Loucy (cell line): ENCODE data around the gene LAMB3.

ENCODE experiments used
- H2AFZ ChIP-seq: fragments of 200-600 bp; sonication (generic); 2 replicates; pipeline ENCODE4 v1.6.0; 2016; ENCODE audit warnings: antibody characterized with exemption, mild to moderate bottlenecking, low read length, moderate library complexity
- H3F3A ChIP-seq: fragments of 200-600 bp; 2 replicates; pipeline ENCODE4 v1.6.0; 2016; ENCODE audit warnings: antibody characterized with exemption, low read depth, mild to moderate bottlenecking
- H3K27me3 ChIP-seq: fragments of 200-600 bp; sonication (generic); 2 replicates; pipeline ENCODE4 v1.6.1; 2014; ENCODE audit warnings: low read length, mild to moderate bottlenecking; ENCODE audit not compliant: insufficient read depth, poor library complexity, severe bottlenecking
- H3K36me3 ChIP-seq: fragments of 200-600 bp; sonication (generic); 2 replicates; pipeline ENCODE4 v1.6.1; 2016; ENCODE audit warnings: low read length; ENCODE audit not compliant: insufficient read depth
- H3K4me1 ChIP-seq: fragments of 200-600 bp; sonication (generic); 2 replicates; pipeline ENCODE4 v1.5.1; 2014; ENCODE audit warnings: low read length, mild to moderate bottlenecking; ENCODE audit not compliant: insufficient read depth, poor library complexity, severe bottlenecking
- H3K4me2 ChIP-seq: fragments of 200-600 bp; sonication (generic); 2 replicates; pipeline ENCODE4 v1.6.0; 2014; ENCODE audit warnings: antibody characterized with exemption, low read length, low read depth, mild to moderate bottlenecking; ENCODE audit not compliant: poor library complexity, severe bottlenecking
- H3K4me3 ChIP-seq: fragments of 200-600 bp; sonication (generic); 2 replicates; pipeline ENCODE4 v1.5.1; 2014; ENCODE audit warnings: low read length, mild to moderate bottlenecking, mixed read lengths; ENCODE audit not compliant: poor library complexity, severe bottlenecking
- H3K79me2 ChIP-seq: fragments of 200-600 bp; sonication (generic); 2 replicates; pipeline ENCODE4 v1.6.1; 2014; ENCODE audit warnings: low read length; ENCODE audit not compliant: insufficient read depth
- H3K9ac ChIP-seq: fragments of 200-600 bp; sonication (generic); 2 replicates; pipeline ENCODE4 v1.6.0; 2014; ENCODE audit warnings: mild to moderate bottlenecking, low read depth, low read length, moderate library complexity; ENCODE audit not compliant: poor library complexity, severe bottlenecking
- H3K9me2 ChIP-seq: fragments of 200-600 bp; sonication (generic); replicated peaks from 2 replicates; pipeline ENCODE4 v1.6.1; 2016; ENCODE audit warnings: low read depth, low read length, mixed read lengths
- H3K9me3 ChIP-seq: fragments of 200-600 bp; sonication (generic); 2 replicates; pipeline ENCODE4 v1.6.1; 2014; ENCODE audit warnings: mild to moderate bottlenecking, antibody characterized with exemption, low read length, low read depth; ENCODE audit not compliant: insufficient read depth
- H4K20me1 ChIP-seq: fragments of 200-600 bp; sonication (generic); 2 replicates; pipeline ENCODE4 v1.6.0; 2014; ENCODE audit warnings: antibody characterized with exemption, low read length, mild to moderate bottlenecking; ENCODE audit not compliant: insufficient read depth, poor library complexity, severe bottlenecking
- EZH2phosphoT487 ChIP-seq: fragments of 200-600 bp; IDR thresholded peaks from 2 replicates; pipeline ENCODE4 v1.6.1; 2018; ENCODE audit warnings: antibody characterized with exemption, mild to moderate bottlenecking, moderate library complexity, borderline replicate concordance
- TF ChIP-seq, protein P1 (sequence below): fragments of 200-600 bp; sonication (generic); conservative IDR thresholded peaks from 2 replicates; pipeline ENCODE4 v1.5.1; 2014; ENCODE audit warnings: mild to moderate bottlenecking, antibody characterized with exemption, low read length

The LAMB3 gene

DNA sequence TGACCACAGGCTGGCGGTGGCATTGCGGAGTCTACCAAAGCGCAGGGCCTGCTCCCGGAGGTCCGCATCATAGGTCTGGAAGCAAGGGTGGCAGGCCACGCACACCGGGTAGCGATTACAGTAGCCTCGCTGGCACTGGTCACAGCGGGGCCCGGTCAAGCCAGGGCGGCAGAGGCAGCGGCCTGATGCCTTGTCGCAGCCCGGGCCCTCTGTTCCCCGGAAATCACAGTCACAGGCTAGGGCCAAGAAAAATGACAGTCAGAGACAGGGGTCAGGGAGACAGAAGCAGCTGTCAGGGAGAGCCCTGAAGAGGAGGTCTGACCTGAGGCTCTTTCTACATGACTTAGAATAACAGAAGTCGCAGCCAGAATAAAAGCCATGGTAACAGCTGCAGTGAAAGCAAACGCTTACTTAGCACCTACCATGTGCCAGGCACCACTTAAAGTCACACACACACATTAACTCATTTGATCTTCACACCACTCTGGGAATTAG is 26.4 kb downstream of the LAMB3 start:
- no peak overlapping the region for H3K9ac ChIP-seq
- no peaks in the 10 kb centered on the region for H3K4me1 ChIP-seq
- H3K4me2 ChIP-seq: no peak overlapping the region
- no peaks in the 10 kb centered on the region for H3K9me3 ChIP-seq
- H3F3A ChIP-seq: no peaks in the 10 kb centered on the region
- H3K27me3 ChIP-seq: no peaks in the 10 kb centered on the region
- no peaks in the 10 kb centered on the region for H3K36me3 ChIP-seq
- TF ChIP-seq, protein P1, sequence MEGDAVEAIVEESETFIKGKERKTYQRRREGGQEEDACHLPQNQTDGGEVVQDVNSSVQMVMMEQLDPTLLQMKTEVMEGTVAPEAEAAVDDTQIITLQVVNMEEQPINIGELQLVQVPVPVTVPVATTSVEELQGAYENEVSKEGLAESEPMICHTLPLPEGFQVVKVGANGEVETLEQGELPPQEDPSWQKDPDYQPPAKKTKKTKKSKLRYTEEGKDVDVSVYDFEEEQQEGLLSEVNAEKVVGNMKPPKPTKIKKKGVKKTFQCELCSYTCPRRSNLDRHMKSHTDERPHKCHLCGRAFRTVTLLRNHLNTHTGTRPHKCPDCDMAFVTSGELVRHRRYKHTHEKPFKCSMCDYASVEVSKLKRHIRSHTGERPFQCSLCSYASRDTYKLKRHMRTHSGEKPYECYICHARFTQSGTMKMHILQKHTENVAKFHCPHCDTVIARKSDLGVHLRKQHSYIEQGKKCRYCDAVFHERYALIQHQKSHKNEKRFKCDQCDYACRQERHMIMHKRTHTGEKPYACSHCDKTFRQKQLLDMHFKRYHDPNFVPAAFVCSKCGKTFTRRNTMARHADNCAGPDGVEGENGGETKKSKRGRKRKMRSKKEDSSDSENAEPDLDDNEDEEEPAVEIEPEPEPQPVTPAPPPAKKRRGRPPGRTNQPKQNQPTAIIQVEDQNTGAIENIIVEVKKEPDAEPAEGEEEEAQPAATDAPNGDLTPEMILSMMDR: no peak
- no peaks in the 10 kb centered on the region for H3K79me2 ChIP-seq
- H3K9me2 ChIP-seq: no peaks in the 10 kb centered on the region
- no peak overlapping the region for H3K4me3 ChIP-seq
- H4K20me1 ChIP-seq: no peaks in the 10 kb centered on the region
- no peak overlapping the region for H2AFZ ChIP-seq

DNA sequence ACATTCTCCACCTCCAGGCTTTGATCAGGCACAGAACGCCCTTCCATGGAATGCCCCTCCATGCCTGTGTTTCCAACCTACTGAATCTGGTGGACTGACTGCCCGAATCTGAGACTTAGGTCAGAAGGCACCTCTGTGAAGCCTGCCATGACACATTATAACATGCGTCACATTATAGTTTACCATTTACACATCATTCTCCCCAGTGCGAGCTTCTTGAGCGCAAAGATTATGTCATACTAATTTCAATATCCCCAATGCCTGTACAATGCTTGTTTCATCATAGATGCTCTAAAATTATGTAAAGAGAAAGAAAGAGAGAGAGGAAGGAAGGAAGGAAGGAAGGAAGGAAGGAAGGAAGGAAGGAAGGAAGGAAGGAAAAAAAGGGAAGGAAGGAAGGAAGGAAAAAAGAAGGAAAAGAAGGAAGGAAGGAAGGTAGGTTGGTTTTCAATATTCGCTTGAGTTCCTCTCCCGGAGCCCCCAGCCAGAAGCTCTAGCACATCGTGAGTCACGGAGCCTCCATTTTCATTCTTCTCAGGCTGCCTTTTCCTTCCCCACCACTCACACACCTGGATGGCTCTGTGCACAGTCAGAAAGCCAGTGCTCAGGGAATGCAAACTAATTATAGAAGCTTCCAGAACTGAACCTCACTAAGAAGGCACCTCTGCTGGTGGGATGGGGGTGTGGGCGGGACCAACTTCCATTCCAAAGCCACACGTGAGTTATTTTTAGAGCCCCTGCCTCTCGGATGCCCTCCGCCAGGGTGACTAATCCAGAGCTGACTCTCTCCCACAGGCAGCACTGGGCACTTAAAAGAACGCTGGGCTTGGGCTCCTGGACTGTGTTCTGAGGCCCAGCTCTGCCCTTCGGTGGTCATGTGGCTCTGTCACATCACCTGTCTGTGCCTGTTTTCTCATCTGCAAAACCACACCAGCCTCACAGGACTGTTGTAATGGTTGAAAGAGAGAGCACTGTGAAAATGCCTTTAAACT is 27.4 kb downstream of the LAMB3 start:
- no peaks in the 10 kb centered on the region for H3K79me2 ChIP-seq
- H4K20me1 ChIP-seq: no peaks in the 10 kb centered on the region
- H3K4me1 ChIP-seq: no peaks in the 10 kb centered on the region
- TF ChIP-seq EZH2phosphoT487: no peak
- TF ChIP-seq, protein P1: no peak
- no peaks in the 10 kb centered on the region for H3K9me3 ChIP-seq
- no peak overlapping the region for H3K4me2 ChIP-seq
- H3K4me3 ChIP-seq: no peak overlapping the region
- no peaks in the 10 kb centered on the region for H3F3A ChIP-seq
- no peaks in the 10 kb centered on the region for H3K36me3 ChIP-seq
- H3K27me3 ChIP-seq: no peaks in the 10 kb centered on the region
- no peak overlapping the region for H2AFZ ChIP-seq
- no peak overlapping the region for H3K9ac ChIP-seq
- no peaks in the 10 kb centered on the region for H3K9me2 ChIP-seq

DNA sequence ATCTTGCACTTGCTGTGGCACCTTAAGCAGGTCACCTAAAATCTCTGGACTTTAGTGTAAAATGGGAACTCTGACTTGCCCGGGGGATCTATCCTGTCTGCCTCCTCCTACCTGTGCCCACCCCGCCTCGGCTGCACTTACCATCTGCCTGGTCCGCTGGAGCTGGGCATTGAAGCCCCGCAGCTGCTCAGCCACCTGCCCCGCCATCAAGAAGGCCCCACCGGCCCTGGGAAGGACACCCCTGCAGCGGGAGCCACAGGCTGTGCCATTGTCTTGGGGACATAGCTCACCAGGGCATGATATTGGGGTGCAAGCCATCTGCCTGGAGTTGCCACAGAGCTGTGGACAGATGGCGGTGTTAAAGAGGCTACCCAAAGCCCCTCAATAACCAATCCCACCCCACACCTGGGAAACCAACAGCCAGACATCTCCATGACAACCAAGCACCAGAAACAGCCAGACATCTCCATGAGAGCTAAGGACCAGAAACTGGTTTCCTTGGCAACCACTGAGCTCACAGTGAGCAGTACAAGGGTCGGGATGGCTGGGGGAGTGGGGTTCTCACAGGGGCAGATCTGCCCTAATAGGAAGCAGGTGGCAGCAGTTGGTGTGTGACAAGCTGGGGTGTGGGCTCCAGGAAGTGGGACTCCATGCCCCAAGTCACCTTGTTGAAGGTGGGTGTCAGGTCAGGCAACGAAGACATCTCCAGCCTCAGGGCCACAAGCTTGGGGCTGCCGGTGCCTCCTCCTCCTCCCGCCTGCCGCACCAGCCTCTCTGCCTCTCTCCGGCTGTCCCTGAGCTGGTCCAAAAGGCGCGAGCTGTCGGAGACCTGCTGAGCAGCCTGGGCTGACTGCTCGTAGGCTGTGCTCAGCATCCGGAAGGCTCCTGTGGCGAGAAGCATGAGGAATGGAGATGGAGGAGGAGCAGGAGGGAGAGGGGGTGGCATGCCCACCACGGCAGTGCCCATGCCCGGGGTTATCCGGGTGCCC is 29.1 kb downstream of the LAMB3 start:
- H3K9me3 ChIP-seq: no peaks in the 10 kb centered on the region
- H3F3A ChIP-seq: no peaks in the 10 kb centered on the region
- no peak overlapping the region for H3K4me2 ChIP-seq
- no peaks in the 10 kb centered on the region for H3K9me2 ChIP-seq
- no peaks in the 10 kb centered on the region for H4K20me1 ChIP-seq
- H2AFZ ChIP-seq: no peak overlapping the region
- no peaks in the 10 kb centered on the region for H3K79me2 ChIP-seq
- TF ChIP-seq, protein P1: no peak
- TF ChIP-seq EZH2phosphoT487: no peak
- H3K9ac ChIP-seq: no peak overlapping the region
- no peaks in the 10 kb centered on the region for H3K36me3 ChIP-seq
- H3K4me1 ChIP-seq: no peaks in the 10 kb centered on the region
- no peak overlapping the region for H3K4me3 ChIP-seq
- no peaks in the 10 kb centered on the region for H3K27me3 ChIP-seq
